SK-N-MC (cell line): Measurements from ENCODE around the gene PANK3.

Source experiments
- EZH2 ChIP-seq: fragments of 200-600 bp; sonication (generic); IDR thresholded peaks from one replicate; pipeline ENCODE4 v1.6.1; 2017; ENCODE audit warnings: antibody characterized with exemption
- FOXP2 ChIP-seq: optimal IDR thresholded peaks from 2 replicates; pipeline ENCODE3; 2011; ENCODE audit warnings: mild to moderate bottlenecking, moderate library complexity; ENCODE audit not compliant: insufficient read depth; ENCODE audit errors: extremely low read length, control extremely low read depth
- POLR2AphosphoS5 ChIP-seq: IDR thresholded peaks from 2 replicates; pipeline ENCODE4 v1.6.1; 2012; ENCODE audit warnings: mild to moderate bottlenecking, low read depth, low read length, borderline replicate concordance

DNA sequence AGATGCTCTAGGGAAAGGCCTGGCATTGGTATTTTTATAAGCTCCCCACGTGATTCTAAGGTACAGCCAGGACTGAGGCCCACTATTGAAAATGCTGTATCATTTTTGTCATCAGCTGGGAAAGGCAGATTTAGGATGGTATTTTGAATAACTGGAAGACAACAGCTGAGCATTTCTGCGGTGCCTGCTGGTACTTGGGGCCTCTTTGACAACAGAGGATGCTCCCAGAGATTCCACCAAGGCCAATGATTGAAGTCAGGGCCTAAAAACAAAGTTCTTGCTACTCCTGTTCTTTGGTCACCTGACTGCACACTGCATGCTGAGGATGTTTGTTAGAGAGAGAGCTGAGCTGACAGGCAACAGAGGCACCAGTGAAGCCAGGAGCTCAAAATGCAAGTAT, 42.0 kb downstream of the PANK3 start:
- TF ChIP-seq EZH2 = no peak
- no peak for TF ChIP-seq POLR2AphosphoS5
- no peak for TF ChIP-seq FOXP2
